HG03196 (cell line): ENCODE results near the gene DEXI.
"Not testable (repeated sequence)": the region's sequence is repeated elsewhere in the genome, so short reads cannot be mapped to it uniquely, and the experiment has no call there.

ENCODE experiments used
- ATAC-seq: cut with Tn5 transposase; IDR thresholded peaks from one replicate; pipeline ENCODE4 v1.9.1; 2021; ENCODE audit not compliant: unreplicated experiment

The DEXI gene

DNA sequence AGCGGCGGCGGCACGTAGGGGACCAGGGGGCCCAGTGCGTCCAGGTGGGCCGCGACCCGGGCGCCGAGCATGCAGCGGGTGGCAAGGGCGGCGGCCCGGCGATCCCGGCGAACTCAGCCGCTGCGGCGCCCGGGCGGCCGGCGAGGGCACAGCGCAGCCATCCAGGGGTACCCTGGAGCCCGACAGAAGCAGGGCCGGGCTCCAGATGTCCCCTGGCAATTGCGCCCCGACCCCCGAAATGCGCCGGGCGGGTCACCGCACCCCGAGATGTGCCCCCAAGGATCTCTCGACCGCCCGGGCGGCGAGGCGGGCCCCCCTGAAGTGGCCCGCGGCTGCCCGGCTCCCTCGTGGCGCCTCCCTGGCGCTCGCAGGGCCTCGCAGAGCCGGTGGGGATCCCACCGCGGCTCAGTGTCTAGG is 325 bp downstream of the DEXI start:
- ATAC-seq = not testable (repeated sequence)

DNA sequence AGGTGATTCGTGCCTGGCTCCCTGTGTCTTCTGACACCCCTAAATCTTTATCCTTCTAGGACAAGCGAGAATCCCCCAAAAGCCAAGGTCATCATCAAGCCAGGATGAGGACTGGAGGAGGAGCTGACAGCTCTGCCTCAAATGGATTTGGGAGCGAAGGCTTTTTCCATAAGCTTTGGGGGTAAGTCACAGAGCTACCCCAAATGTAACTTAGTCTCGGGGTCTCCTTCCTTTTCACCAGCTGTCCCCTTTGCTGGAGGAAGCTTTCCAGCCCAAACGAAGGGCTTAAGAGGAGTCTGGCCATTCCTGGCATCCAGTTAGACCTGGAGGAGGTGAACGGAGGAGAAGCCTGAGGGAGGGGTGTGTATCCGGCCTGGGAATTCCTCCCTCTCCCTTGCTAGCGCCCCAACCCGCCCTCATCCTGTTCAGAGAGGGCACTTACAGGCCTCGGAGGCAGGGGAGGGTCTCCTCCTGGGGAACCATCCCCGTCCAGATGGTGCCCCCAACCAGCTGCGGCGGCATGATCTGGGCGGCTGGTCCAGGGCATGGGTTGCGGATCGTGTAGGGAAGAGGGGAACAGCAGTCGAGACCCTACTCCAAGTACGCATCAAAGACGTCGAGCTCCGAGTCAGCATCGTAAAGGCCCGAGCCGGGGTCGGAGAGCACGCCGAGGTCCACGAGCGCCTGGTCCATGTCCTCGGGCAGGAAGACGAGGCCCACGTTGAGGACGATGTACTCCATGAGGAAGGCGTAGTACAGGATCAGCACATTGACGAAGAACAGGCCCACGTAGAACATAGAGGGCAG is 938 bp downstream of the DEXI start:
- no peak for ATAC-seq

DNA sequence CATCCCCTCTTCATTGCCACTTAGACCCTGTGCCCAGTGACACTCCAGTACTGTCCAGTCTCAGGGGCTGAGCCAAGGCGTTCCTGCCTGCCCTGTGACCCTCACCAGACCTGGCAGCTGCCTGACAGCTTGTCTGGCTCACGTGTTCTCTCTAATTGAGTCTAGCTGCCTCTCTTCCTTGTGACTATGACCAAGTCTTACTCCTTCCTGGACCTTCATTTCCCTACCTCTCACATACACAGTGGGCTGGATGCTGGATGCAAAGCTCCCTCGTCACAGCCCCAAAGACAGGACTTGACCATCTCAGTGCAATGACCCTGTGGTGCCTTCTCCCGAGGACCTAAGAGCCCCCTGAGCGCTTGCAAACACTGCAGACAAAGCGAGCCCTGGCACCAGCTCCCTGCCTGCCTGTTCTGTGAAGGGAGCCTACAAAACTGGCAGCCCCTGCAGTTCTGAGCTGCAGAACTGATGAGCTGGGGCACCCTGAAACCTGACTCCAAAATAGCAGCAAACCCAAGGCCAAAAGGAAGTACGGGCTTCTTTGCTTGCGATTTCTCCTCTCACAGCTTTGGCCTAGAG is 1.7 kb downstream of the DEXI start:
- no peak for ATAC-seq

DNA sequence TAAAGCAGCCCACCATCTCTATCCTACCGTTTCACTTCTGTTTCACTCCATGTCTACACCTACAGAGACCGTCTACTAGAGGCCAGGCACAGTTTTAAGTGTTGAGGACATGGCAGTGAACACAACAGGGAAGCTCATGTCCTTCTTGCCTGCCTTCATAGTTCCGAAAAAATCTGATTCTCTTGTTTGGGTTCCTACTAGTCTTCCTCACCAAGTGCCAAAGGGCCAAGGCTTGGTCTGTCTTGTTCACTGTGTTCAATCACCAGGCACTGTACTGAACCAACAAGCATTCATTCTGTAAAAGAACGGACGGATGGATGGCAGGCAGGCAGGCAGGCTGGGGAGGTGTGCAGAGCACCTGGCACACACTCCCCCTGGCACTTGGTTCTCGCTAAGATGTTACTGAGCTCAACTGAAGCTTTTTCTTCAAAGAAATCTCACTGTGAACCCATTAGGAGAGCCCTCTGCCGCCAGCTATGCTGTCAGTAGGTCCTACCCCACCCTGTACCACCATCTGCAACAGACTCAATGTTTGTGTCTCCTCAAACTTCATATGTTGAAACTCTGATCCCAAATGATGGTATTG is 2.5 kb downstream of the DEXI start:
- ATAC-seq = no peak

DNA sequence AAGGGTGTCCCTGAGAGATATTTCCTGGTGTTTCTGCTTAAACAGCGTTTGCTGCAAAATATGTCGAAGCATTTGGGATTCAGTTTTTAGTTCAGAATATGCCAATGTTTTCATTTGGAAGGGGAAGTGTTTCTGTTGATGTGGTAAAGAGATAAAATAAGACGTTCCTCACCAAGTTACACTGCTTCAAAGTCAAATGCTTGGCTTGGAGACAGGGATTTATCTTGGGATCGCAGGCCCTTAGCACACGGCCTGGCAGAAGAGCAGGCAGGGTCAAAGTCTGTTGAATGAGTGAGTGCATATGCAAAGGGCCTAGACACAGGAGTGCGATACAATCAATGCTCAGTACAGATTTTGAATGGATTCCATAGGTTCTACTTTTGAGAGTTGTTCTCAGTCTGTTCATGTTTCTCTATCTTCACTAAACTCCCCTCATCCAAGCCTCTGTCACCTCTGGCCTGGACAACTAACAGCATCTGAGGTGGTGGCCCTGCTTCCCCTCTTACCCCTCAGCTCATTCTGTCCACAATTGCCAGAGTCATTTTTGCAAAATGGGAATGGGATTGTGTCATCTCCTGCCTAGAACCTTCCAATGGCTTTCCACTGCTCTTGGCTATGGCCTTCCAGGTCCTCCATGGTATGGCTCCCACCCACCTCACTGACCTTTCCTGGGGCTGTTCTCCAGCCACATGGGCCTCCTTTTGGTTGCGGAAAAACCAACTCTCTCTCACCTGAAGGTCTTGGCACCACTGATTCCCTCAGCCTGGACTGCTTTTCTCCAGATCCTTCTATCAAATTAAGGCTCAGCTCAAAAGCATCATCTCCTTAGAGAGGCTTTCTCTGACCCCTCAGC is 3.2 kb downstream of the DEXI start:
- no peak for ATAC-seq

DNA sequence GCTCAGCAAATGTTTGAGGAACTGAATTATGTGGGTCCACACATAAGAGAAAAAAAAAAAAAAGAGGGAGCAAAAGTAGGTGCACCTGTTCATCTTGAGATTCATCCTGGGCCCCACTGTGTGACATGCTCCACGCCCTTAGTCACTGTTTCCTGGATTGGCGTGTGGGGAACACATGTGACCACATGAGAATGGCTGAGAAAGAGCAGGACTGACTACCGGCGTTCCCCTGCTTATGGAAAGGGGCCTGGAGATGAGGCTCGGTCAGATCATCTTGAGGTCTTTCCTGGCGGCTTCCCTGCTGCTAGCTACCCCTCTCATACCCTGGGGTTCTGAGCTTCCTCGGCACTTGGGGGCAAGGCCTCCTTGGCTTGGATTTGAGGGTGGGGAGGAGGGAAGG is 3.9 kb downstream of the DEXI start:
- no peak for ATAC-seq

DNA sequence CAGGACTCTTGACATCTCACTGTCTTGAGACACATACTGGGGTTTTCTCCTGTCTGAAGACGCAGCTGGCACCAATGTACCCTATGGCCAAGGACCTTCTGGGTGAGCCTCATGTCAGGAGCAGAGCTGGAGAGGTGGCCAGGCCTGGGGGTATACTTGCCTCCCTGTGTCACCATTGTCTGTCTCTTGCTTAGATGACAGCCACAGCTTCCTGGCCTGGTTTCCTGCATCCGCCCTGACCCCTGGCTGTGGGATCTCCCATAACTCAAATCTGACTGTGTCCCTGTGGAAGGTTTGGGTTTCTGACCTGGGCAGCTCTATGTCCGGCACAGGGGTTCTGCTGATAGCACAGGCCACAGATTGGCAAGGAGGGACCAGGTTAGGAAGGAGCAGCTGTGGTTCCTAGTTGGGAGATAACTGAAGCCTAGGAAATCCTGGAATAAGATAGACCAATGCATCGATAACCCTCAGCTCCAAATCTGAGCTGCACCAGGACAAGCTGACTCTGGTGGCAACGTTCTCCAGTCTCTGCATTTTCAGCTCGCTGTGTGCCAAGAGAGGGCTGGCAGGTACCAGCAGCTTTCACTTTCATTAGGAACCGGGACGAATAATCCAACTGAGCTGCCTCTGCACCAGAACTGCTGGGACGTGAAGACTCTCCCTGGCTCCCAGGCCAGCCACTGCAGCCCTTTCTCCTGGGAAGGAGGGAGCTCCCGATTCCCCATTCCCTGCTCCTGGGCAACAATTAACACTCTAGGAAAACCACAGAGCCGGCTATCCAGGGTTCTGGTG is 5.0 kb downstream of the DEXI start:
- ATAC-seq = no peak

DNA sequence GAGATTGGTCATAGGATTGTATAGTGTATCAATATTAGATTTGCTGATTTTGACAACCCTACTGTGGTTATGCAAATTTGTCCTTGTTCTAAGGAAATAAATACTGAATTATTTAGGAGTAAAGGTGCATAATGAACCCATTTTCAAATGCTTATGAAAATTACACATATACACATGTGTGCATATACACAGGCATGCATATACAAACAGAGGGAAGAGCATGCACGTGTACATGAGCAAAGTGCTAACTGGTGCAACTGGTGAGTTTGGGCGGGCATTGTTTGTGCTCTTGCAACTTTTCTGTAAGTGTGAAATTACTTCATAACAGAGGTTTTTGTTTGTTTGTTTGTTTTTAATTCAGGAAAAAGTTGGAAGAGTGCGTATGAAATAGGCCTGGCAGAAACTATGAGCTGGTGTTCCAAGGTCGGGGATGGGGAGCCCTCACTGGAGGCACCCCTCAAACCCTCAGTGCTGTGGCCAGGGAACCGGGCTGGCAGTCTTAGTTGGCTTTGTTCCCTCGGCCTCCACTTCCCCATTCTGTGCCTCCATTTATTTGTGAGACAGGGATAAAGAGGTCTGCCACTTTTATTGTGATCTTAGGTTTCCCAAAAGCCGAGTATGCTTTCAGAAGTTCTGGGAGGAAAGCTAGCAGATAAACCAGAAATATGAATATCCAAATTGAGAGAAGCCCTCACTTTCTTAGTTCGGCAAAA is 5.8 kb downstream of the DEXI start:
- no peak for ATAC-seq

DNA sequence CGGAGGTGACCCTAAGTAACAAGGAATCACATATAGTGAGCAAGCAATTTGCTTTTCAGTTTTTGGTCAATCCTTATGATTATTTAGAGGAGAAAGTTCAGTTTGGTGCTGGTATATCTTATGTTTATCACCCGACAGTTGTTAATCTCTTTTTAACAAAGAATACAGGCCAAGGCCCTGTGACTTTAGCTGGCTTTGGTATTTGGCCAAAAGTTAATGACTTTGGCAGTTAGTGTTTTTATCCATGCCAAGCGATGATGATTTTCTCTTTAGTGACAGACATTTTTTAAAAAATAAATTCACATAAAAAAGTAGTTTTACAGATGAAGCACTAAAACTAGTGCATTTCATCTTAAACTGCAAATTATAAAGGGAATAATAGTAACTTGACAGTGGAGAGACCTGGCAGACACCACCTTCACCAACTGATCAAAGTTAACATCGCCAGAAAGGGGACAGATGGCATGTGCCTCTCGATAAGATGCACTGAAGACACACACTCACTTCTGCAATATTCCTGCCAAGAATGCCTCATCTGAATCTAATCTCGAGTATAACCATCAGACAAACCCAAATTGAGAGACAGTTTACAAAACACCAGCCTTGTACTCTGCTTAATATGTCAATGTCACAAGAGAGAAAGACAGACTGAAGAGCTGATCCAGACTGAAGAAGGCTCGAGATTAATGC is 6.9 kb downstream of the DEXI start:
- ATAC-seq = no peak

DNA sequence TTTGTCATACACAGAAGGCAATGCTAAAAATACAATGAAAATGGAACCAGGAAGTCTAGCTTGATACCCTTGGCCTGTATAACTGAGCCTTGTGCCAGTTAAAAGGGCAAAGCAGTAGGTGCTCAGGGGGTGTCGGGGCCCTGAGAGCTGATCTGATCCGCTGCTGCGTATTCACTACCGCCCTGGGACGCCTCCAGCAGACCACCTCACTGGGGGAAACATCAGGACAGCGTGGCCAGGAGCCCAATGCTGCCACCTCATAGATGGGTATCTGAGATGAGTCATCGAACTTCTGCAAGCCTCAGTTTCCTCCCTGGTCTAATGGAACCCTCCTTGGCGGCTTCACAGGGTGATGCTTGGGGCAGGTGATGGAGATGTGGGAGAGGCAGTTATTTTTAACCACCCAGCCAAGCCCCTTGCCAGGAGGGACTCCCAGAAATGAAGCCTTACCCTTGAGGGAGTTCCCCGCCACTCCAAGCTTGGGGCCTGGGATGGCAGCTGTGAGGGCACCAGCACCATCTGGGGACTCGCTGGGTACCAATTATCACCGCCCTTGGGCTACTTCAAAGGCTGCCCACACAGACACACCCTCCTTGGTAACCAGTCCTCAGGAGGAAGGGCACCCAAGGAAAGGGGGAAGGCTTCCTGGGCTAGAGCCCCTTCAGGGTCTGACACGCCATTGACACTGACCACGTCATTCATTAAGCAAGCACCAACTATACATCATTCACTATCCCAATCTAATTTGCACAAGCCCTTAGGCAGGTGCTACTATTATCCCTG is 7.8 kb downstream of the DEXI start:
- ATAC-seq = no peak

DNA sequence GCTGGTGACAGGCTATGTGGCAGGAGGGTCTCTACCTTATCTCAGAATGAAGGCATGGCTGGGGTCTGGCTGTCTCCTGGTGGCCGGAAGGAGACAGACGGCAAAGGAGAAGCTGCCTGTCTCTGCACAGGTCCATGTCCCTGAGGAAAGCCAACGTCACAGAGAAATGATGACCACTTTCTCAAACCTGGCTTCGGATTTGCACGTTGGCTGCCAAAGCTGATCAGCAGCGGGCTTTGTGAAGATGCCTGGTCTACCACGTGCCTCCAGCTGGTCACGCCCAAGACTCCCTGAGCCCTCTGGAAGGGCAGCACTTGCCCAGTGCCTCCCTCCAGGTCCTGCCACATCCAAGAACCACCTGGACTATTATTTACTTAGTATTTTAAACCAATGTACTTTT is 8.4 kb downstream of the DEXI start:
- no peak for ATAC-seq

DNA sequence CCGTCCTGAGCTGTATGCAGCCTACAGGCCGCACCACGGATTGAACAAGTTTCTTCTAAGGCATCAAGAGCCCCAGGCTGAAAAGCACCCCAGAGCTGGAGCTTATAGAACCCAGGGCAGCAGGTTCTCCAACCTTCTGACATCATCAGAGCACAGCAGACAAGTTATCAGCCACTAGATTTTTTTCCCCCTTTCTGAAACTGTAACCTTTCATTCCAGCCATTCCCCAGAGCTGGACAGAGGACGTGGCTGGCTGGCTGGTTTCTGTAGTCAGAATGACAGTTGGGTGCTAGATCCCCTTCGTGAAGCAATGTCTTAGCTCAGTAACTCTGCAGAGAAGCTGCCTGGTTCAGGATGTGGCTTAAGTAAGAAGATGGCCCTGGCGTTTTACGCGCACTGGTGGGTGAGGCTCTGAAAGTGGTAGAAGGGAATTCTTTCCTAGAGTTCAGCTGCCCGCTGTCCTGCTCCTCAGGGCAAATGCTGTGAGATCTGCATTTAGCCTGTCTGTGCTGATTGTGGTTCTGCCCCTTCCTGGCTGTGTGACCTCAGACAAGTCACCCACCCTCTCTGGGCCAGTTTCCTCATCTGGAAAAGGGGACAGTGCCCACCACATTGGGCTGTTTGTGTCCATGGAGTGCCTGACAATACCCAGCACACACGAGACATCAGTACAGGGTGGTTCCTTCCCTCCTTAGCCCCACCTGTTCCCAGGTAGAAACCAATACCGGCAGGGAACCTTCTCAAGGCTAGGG is 9.1 kb downstream of the DEXI start:
- no peak for ATAC-seq

DNA sequence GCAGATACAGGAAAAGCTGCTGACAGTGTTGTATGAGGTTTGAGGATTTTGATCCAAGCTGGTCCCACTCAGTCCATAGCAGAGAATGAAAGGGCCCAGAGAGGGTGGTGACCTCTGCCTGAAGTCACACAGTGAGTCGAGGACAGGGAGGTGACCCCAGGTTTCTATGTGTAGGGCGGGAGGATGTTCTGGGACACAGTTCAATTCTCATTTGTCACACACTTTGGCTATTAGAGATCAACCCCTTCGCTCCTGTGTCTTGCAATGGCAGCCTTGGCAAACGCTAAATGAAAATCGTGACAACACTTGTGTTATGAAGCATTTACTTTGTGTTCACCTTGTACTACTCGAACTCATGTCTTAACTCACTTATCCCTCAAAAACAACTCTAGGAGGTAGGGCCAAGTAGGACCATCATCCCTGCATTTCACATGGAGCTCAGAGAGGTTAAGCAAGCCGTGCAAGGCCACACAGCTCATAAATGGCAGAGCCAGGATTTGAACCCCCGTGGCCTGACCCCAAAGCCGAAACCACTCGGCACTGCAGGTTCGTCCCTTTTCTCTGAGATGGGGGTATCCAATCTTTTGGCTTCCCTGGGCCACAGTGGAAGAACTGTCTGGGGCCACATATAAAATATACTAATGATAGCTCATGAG is 10.2 kb downstream of the DEXI start:
- no peak for ATAC-seq

DNA sequence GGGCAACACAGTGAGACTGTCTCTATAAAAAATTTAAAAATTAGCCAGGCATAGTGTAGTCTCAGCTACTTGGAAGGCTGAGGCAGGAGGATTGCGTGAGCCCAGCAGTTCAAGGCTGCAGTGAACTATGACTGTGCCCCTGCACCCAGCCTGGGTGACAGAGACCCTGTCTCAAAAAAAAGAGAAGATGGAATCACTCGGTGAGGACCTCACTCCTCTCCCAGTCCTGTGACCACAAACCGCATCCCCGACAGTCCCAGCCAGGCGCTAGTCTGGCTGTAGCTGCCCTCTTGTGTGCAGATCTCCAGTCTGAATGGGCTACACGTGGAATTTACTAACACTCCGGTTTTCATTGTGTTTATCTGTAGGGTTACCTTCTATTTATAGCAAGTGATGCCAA is 11.1 kb downstream of the DEXI start:
- ATAC-seq = no peak

DNA sequence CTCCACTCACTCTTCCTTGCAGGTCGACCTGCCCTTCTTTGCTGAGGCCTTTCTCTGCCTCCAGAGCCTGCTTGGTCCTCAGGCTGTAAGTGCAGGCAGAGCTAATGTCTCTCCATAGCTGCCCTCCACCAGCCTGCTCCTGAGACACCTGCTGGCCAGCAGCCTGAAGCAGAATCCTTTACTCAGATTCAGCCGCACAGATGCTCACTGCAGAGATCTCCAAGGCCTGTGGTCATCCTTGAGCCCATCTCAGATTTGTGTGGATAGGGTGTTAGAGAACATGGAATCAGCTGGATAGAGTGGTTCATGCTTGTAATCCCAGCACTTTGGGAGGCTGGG is 11.5 kb downstream of the DEXI start:
- no peak for ATAC-seq

DNA sequence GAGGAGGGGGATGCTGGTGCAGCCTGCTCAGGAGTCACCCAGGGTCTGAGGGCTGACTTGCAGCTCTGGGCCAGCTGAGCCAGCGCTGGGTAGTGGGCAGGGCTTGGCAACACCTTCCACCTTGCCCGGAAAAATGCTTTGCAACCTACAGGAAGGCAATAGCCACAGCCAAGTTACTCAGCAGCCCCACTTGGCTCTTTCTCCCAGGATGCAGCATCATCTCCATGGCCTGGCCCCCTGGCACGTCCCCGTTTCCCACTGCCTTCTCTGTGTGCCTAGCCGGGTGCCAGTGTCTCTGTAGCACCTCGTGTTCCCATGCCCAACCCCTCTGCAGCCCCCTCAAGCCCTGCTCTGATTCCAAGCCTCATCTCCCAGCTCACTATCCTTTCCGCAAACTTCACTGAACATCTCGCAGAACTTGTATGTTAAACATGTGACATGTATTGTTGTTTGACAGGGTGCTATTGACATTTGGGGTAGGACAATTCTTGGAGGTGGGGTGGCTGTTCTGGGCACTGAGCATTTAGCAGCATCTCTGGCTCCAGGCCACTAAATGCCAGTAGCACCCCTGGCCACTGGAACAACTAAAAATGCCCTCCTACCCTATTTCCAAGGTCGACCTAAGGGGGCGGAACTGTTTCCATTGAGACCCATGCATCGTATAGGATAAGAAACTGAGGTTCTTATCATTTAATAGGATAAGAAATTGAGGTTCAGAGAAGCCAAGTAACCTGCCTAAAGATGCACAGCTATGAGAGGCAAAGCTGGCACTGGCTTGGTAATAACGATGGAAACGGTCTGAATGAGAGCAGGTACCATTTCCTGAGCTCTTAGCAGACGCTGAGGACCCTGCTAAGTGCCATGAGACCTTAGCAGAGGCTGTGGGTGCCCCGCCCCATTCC is 12.2 kb downstream of the DEXI start:
- no peak for ATAC-seq

DNA sequence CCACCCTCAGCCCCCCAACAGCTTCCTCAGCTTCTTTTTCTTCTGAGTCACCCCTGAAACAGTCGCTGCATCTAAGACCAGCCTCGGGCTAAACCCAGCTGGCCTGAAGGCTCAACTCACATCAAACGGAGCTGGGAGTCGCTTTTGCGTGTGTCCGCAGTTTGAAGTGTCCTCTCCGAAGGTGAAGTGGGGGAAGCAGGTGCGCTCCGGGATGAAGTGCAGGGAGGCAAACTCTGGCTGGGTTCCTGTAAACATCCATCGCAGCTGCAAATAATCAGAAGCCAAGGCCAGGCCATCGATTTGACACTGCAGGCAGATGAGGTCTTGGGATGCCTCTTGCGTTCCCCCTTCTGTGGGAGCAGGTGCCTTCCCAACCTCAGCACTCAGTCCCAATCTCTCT is 13.2 kb downstream of the DEXI start:
- ATAC-seq = not testable (repeated sequence)
